Upper lobe of left lung (tissue), 4 donors: ENCODE measurements around the gene PHAF1.

Experiments
- EP300 ChIP-seq, 4 donors: sonication (generic); formaldehyde crosslinking; IDR thresholded peaks; one replicate each; pipeline ENCODE4 v1.5.1; 2017; ENCODE audit warnings: antibody characterized with exemption in 4 of 4, control low read depth in 2 of 4
- POLR2A ChIP-seq, 4 donors: fragments of 450-650 bp; IDR thresholded peaks; one replicate each; pipeline ENCODE4 v1.5.1; 2016 to 2017; ENCODE audit warnings: antibody characterized with exemption in 4 of 4, mild to moderate bottlenecking in 2 of 4
- POLR2AphosphoS5 ChIP-seq, 2 donors: sonication (generic); formaldehyde crosslinking; IDR thresholded peaks; one replicate each; pipeline ENCODE4 v1.5.1; 2017; ENCODE audit warnings: antibody characterized with exemption in 2 of 2
- TF ChIP-seq, protein P1 (sequence below), 6 experiments: fragments of 450-650 bp in 4 of 6; fragments of 200-600 bp in 2 of 6; sonication (generic) in 2 of 6; IDR thresholded peaks; one replicate each; pipeline ENCODE4 v1.5.1; 2016 to 2019; ENCODE audit warnings: antibody characterized with exemption in 6 of 6

DNA sequence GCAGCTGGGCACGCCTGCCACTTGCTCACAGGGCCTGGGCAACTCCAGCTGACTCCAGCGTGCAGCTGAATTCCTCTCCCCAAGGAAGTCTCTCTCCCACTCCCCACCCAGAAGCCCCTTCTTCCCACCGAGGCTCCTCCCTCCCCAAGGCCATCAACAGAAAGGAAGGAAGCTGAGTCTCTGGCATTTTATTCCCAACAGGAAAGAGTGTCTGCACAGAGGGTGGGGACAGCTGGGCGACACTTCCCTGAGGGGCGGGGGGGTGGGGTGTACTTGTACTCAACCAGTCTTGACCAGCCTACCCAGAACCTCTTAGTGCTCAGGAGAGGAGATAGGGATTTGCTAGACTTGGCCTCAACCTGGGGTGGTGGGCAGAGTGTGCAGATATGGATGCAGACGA lies 80.3 kb downstream of the PHAF1 start, which contains the start of gene EXOC3L1:
- TF ChIP-seq POLR2AphosphoS5 (IDR thresholded peaks at IDR 0.05) (no peak), POLR2A (IDR thresholded peaks at IDR 0.05) (no peak), EP300 (IDR thresholded peaks at IDR 0.05) (no peak)
- TF ChIP-seq, protein P1, sequence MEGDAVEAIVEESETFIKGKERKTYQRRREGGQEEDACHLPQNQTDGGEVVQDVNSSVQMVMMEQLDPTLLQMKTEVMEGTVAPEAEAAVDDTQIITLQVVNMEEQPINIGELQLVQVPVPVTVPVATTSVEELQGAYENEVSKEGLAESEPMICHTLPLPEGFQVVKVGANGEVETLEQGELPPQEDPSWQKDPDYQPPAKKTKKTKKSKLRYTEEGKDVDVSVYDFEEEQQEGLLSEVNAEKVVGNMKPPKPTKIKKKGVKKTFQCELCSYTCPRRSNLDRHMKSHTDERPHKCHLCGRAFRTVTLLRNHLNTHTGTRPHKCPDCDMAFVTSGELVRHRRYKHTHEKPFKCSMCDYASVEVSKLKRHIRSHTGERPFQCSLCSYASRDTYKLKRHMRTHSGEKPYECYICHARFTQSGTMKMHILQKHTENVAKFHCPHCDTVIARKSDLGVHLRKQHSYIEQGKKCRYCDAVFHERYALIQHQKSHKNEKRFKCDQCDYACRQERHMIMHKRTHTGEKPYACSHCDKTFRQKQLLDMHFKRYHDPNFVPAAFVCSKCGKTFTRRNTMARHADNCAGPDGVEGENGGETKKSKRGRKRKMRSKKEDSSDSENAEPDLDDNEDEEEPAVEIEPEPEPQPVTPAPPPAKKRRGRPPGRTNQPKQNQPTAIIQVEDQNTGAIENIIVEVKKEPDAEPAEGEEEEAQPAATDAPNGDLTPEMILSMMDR (IDR thresholded peaks at IDR 0.05), result no peak
